Measurements from ENCODE around the gene SVEP1. TPM values are rescaled to one million over a fixed set of nuclear protein-coding genes. Genes with fewer than 3 reads are reported as not detected.

SVEP1 gene
- polyA plus RNA-seq, 1 experiment = 24.8 TPM

- no peak for TF ChIP-seq CTCF (IDR thresholded peaks at IDR 0.05; ENCODE audit: insufficient read depth, low read depth, low read length)
- no peak overlapping the region; the same call in 1 of the 2 replicates for H3K4me3 ChIP-seq (ENCODE audit: low read depth, low read length)
- no peaks in the 10 kb centered on the region for H3K27me3 ChIP-seq (ENCODE audit: control insufficient read depth, insufficient read depth, low read length)
- no peak for DNase-seq (ENCODE audit: low read depth)
- no peaks in the 10 kb centered on the region for H3K36me3 ChIP-seq (ENCODE audit: control insufficient read depth, insufficient read depth, low read length)
- CTCF ChIA-PET = no interaction called here
- POLR2A ChIA-PET = no interaction called here
Measured at GRCh38 chr9:110580850-110581249, 1.3 kb upstream of the SVEP1 start.

GRCh38 chr9:110579862-110580219 lies 300 bp upstream of the SVEP1 start:
- peak; percentile 68 for DNase-seq (ENCODE audit: low read depth)
- Histone ChIP-seq H3K4me3 (ENCODE audit: low read depth, low read length) (peak overlapping the region; percentile 87), H3K36me3 (ENCODE audit: control insufficient read depth, insufficient read depth, low read length) (no peaks in the 10 kb centered on the region), H3K27me3 (ENCODE audit: control insufficient read depth, insufficient read depth, low read length) (no peaks in the 10 kb centered on the region)
- no peak for TF ChIP-seq CTCF (IDR thresholded peaks at IDR 0.05; ENCODE audit: insufficient read depth, low read depth, low read length)
- ChIA-PET CTCF (interaction anchor here (1.4 kb wide), 1 partner anchor 139 kb away, joined by 3 read pairs; no protein-coding TSS in a partner anchor), POLR2A (interaction anchor here (1.0 kb wide), 1 partner anchor 42 kb away, joined by 3 read pairs; no protein-coding TSS in a partner anchor)

GRCh38 chr9:110578575-110579033 lies 937 bp downstream of the SVEP1 start:
- CTCF ChIA-PET = interaction anchor here (0.9 kb wide), 1 partner anchor 16 kb away, joined by 3 read pairs; no protein-coding TSS in a partner anchor
- H3K27me3 ChIP-seq (ENCODE audit: control insufficient read depth, insufficient read depth, low read length) = no peaks in the 10 kb centered on the region
- DNase-seq (ENCODE audit: low read depth) = no peak
- no peaks in the 10 kb centered on the region for H3K36me3 ChIP-seq (ENCODE audit: control insufficient read depth, insufficient read depth, low read length)
- H3K4me3 ChIP-seq (ENCODE audit: low read depth, low read length) = peak overlapping the region; percentile 87
- no peak for TF ChIP-seq CTCF (IDR thresholded peaks at IDR 0.05; ENCODE audit: insufficient read depth, low read depth, low read length)
- POLR2A ChIA-PET = interaction anchor here (0.6 to 0.7 kb wide), 2 partner anchors 11 to 35 kb away, joined by 3 read pairs; no protein-coding TSS in a partner anchor

GRCh38 chr9:110575945-110576344 lies 3.6 kb downstream of the SVEP1 start:
- ChIA-PET CTCF (interaction anchor here (0.6 to 1.3 kb wide), 2 partner anchors 20 to 792 kb away, joined by 3 to 4 read pairs; no protein-coding TSS in a partner anchor), POLR2A (no interaction called here)
- no peaks in the 10 kb centered on the region for H3K36me3 ChIP-seq (ENCODE audit: control insufficient read depth, insufficient read depth, low read length)
- TF ChIP-seq CTCF (IDR thresholded peaks at IDR 0.05; ENCODE audit: insufficient read depth, low read depth, low read length) = no peak
- H3K4me3 ChIP-seq (ENCODE audit: low read depth, low read length) = peak overlapping the region; percentile 20
- no peak for DNase-seq (ENCODE audit: low read depth)
- H3K27me3 ChIP-seq (ENCODE audit: control insufficient read depth, insufficient read depth, low read length) = no peaks in the 10 kb centered on the region

- TF ChIP-seq CTCF (IDR thresholded peaks at IDR 0.05; ENCODE audit: insufficient read depth, low read depth, low read length) = no peak
- H3K36me3 ChIP-seq (ENCODE audit: control insufficient read depth, insufficient read depth, low read length) = no peaks in the 10 kb centered on the region
- H3K27me3 ChIP-seq (ENCODE audit: control insufficient read depth, insufficient read depth, low read length) = no peaks in the 10 kb centered on the region
- ChIA-PET CTCF (interaction anchor here (1.3 kb wide), 1 partner anchor 19 kb away, joined by 4 read pairs; no protein-coding TSS in a partner anchor), POLR2A (interaction anchor here (0.7 kb wide), 1 partner anchor 318 kb away, joined by 4 read pairs; no protein-coding TSS in a partner anchor)
- no peak overlapping the region for H3K4me3 ChIP-seq (ENCODE audit: low read depth, low read length)
- DNase-seq (ENCODE audit: low read depth) = no peak
Measured at GRCh38 chr9:110575169-110575568, 4.4 kb downstream of the SVEP1 start.

Data from BJ (cell line).